Neuronal stem cell (in vitro differentiated cells): ENCODE results near the gene SNX33.
A peak's percentile ranks its signal among the peaks of the same experiment; 100 is the strongest.

Experiments used
- DNase-seq: peaks from one replicate; pipeline ENCODE4 v3.0.0-alpha.2; 2013; ENCODE audit warnings: low spot score
- H2AFZ ChIP-seq: one replicate; pipeline ENCODE4 v1.6.1; 2013; ENCODE audit warnings: mild to moderate bottlenecking, low read length, inconsistent platforms
- H2AK5ac ChIP-seq: 2 replicates; pipeline ENCODE4 v1.6.1; 2013; ENCODE audit warnings: low read depth, mild to moderate bottlenecking, inconsistent platforms, low read length, moderate library complexity, mixed read lengths
- H2BK120ac ChIP-seq: 2 replicates; pipeline ENCODE4 v1.6.1; 2013; ENCODE audit warnings: low read depth, mild to moderate bottlenecking, inconsistent platforms, low read length, moderate library complexity, mixed read lengths
- H2BK12ac ChIP-seq: one replicate; pipeline ENCODE4 v1.6.1; 2013; ENCODE audit warnings: low read length, inconsistent platforms
- H2BK15ac ChIP-seq: 2 replicates; pipeline ENCODE4 v1.6.1; 2013; ENCODE audit warnings: mild to moderate bottlenecking, low read length, inconsistent platforms, mixed read lengths
- H2BK5ac ChIP-seq: one replicate; pipeline ENCODE4 v1.6.1; 2013; ENCODE audit warnings: inconsistent platforms, mild to moderate bottlenecking, low read length, moderate library complexity
- H3K14ac ChIP-seq: one replicate; pipeline ENCODE4 v1.6.1; 2013; ENCODE audit warnings: low read length, inconsistent platforms
- H3K18ac ChIP-seq: 2 replicates; pipeline ENCODE4 v1.6.1; 2013; ENCODE audit warnings: low read length, inconsistent platforms
- H3K23ac ChIP-seq: 2 replicates; pipeline ENCODE4 v1.6.1; 2013; ENCODE audit warnings: low read depth, mild to moderate bottlenecking, mixed read lengths, low read length, inconsistent platforms; ENCODE audit not compliant: poor library complexity
- H3K27ac ChIP-seq: replicated peaks from 3 replicates; pipeline ENCODE4 v1.5.1; 2013; ENCODE audit warnings: low read length, inconsistent platforms
- H3K27me3 ChIP-seq, 3 experiments: 2 replicates each; pipeline ENCODE4 v1.6.1; 2013; ENCODE audit warnings: low read length in 3 of 3, mild to moderate bottlenecking in 2 of 3, inconsistent platforms in 1 of 3, low read depth in 1 of 3, mixed read lengths in 1 of 3, moderate library complexity in 1 of 3; ENCODE audit not compliant: control insufficient read depth in 3 of 3, insufficient read depth in 3 of 3
- H3K36me3 ChIP-seq, 2 donors: replicated peaks in 1 of 2; 2 replicates each; pipeline ENCODE4 v1.6.1; 2013; ENCODE audit warnings: low read length in 2 of 2; ENCODE audit not compliant: control insufficient read depth in 2 of 2, insufficient read depth in 2 of 2
- H3K4ac ChIP-seq: 2 replicates; pipeline ENCODE4 v1.6.1; 2013; ENCODE audit warnings: inconsistent platforms, mild to moderate bottlenecking, low read length, moderate library complexity
- H3K4me1 ChIP-seq, 2 donors: 1 replicate in 1 of 2; 2 replicates in 1 of 2; pipeline ENCODE4 v1.6.1; 2013; ENCODE audit warnings: low read length in 2 of 2, low read depth in 1 of 2; ENCODE audit not compliant: control insufficient read depth in 2 of 2, insufficient read depth in 1 of 2
- H3K4me2 ChIP-seq: one replicate; pipeline ENCODE4 v1.6.1; 2013; ENCODE audit warnings: mild to moderate bottlenecking, low read length, inconsistent platforms; ENCODE audit not compliant: insufficient read depth, poor library complexity, severe bottlenecking
- H3K4me3 ChIP-seq, 2 donors: 2 replicates each; pipeline ENCODE4 v1.5.1; 2013; ENCODE audit warnings: low read length in 2 of 2, mild to moderate bottlenecking in 2 of 2, inconsistent platforms in 1 of 2, moderate library complexity in 1 of 2
- H3K79me1 ChIP-seq: one replicate; pipeline ENCODE4 v1.6.1; 2013; ENCODE audit warnings: low read depth, mild to moderate bottlenecking, inconsistent platforms, low read length, moderate library complexity
- H3K9ac ChIP-seq: one replicate; pipeline ENCODE4 v1.6.1; 2013; ENCODE audit warnings: mild to moderate bottlenecking, low read depth, low read length, inconsistent platforms; ENCODE audit not compliant: poor library complexity
- H3K9me3 ChIP-seq, 2 donors: replicated peaks in 1 of 2; 2 replicates each; pipeline versions ENCODE3 to v1.6.1; 2013; ENCODE audit warnings: low read length in 2 of 2, mild to moderate bottlenecking in 2 of 2, inconsistent platforms in 1 of 2, low read depth in 1 of 2, mixed read lengths in 1 of 2, moderate library complexity in 1 of 2; ENCODE audit not compliant: control insufficient read depth in 2 of 2, insufficient read depth in 1 of 2
- H4K8ac ChIP-seq: one replicate; pipeline ENCODE4 v1.6.1; 2013; ENCODE audit warnings: low read depth, mild to moderate bottlenecking, inconsistent platforms, low read length, moderate library complexity
- H4K91ac ChIP-seq: one replicate; pipeline ENCODE4 v1.6.1; 2013; ENCODE audit warnings: low read length, low read depth, mild to moderate bottlenecking, inconsistent platforms; ENCODE audit not compliant: poor library complexity
- WGBS, 2 donors: extraction: QIAGEN DNeasy Blood & Tissue Kit; methylation state at CpG; one replicate each; pipeline ENCODE4 v1.1.7; 2013; ENCODE audit warnings: missing lambda C conversion rate in 2 of 2, mixed read lengths in 1 of 2; ENCODE audit not compliant: insufficient read length in 2 of 2, insufficient replicate concordance in 1 of 2; ENCODE audit errors: extremely low coverage in 2 of 2; 5-methylcytosine and 5-hydroxymethylcytosine counted together

Gene SNX33

GRCh38 chr15:75675579-75676404 lies 28.1 kb downstream of the SNX33 start:
- Histone ChIP-seq H2BK120ac (no peak overlapping the region), H3K23ac (peak overlapping the region; percentile 38), H2AK5ac (peak overlapping the region; percentile 26), H3K27me3 (no peaks in the 10 kb centered on the region), H3K4ac (no peak overlapping the region), H3K36me3 (no peaks in the 10 kb centered on the region), H2BK5ac (no peak overlapping the region), H3K4me3 (no peak overlapping the region), H2AFZ (no peak overlapping the region), H3K79me1 (no peaks in the 10 kb centered on the region), H3K4me2 (no peak overlapping the region), H4K91ac (peak overlapping the region; percentile 59), H3K18ac (peak overlapping the region; percentile 45), H2BK12ac (no peak overlapping the region), H3K9me3 (no peaks in the 10 kb centered on the region), H3K4me1 (peaks cover 12 to 31% of the 10 kb centered on the region in 2 donors), H4K8ac (no peak overlapping the region), H3K9ac (peak overlapping the region; percentile 52), H3K14ac (peak overlapping the region; percentile 63), H3K27ac (no peak overlapping the region), H2BK15ac (no peak overlapping the region)
- no peak for DNase-seq
- no CpG with 5 or more reads among the region's 41 CpGs for WGBS, 2 donors

- Histone ChIP-seq H2AK5ac (peak overlapping the region; percentile 93), H2BK12ac (peak overlapping the region; percentile 42), H2BK120ac (no peak overlapping the region), H3K9me3 (no peaks in the 10 kb centered on the region), H2BK15ac (peak overlapping the region; percentile 70), H4K91ac (peak overlapping the region; percentile 86), H3K23ac (peak overlapping the region; percentile 36), H3K4ac (no peak overlapping the region), H3K9ac (no peak overlapping the region), H3K36me3 (no peaks in the 10 kb centered on the region), H3K4me1 (peaks cover 12 to 27% of the 10 kb centered on the region in 2 donors), H4K8ac (no peak overlapping the region), H2BK5ac (peak overlapping the region; percentile 82), H3K27ac (no peak overlapping the region), H3K18ac (peak overlapping the region; percentile 85), H3K4me2 (no peak overlapping the region), H3K4me3 (no peak overlapping the region), H3K14ac (peak overlapping the region; percentile 66), H3K79me1 (no peaks in the 10 kb centered on the region), H3K27me3 (no peaks in the 10 kb centered on the region), H2AFZ (no peak overlapping the region)
- WGBS, 2 donors = no CpG with 5 or more reads among the region's 30 CpGs
- DNase-seq = no peak
These were observed 29.2 kb downstream of the SNX33 start for GRCh38 chr15:75676688-75677464.

- no peak overlapping the region for H3K4me2 ChIP-seq
- peak overlapping the region; percentile 25 for H3K14ac ChIP-seq
- H3K4me1 ChIP-seq = peaks cover 11 to 20% of the 10 kb centered on the region in 2 donors
- DNase-seq = peak; percentile 20
- no peaks in the 10 kb centered on the region for H3K9me3 ChIP-seq
- no peak overlapping the region for H4K8ac ChIP-seq
- H3K79me1 ChIP-seq = no peaks in the 10 kb centered on the region
- WGBS, 2 donors = no CpG with 5 or more reads among the region's 16 CpGs
- H2BK5ac ChIP-seq = no peak overlapping the region
- no peak overlapping the region for H3K27ac ChIP-seq
- no peaks in the 10 kb centered on the region for H3K27me3 ChIP-seq
- peak overlapping the region; percentile 70 for H2BK15ac ChIP-seq
- H2BK120ac ChIP-seq = no peak overlapping the region
- no peak overlapping the region for H4K91ac ChIP-seq
- no peaks in the 10 kb centered on the region for H3K36me3 ChIP-seq
- H3K4ac ChIP-seq = peak overlapping the region; percentile 30
- peak overlapping the region; percentile 32 for H3K9ac ChIP-seq
- H2AFZ ChIP-seq = no peak overlapping the region
- no peak overlapping the region for H2BK12ac ChIP-seq
- peak overlapping the region; percentile 85 for H3K18ac ChIP-seq
- H3K23ac ChIP-seq = no peak overlapping the region
- no peak overlapping the region for H3K4me3 ChIP-seq
- peak overlapping the region; percentile 93 for H2AK5ac ChIP-seq
These were observed 30.0 kb downstream of the SNX33 start for GRCh38 chr15:75677465-75678323.
